ENCODE data around the gene ADGRB3. TPM values are rescaled to one million over a fixed set of nuclear protein-coding genes. Genes with fewer than 3 reads are reported as not detected.
"Not testable (repeated sequence)": the region's sequence is repeated elsewhere in the genome, so short reads cannot be mapped to it uniquely, and the experiment has no call there.

The ADGRB3 gene
- total and polyA plus RNA-seq, 4 donors: 0.21 to 2.3 (median 0.48) TPM

DNA sequence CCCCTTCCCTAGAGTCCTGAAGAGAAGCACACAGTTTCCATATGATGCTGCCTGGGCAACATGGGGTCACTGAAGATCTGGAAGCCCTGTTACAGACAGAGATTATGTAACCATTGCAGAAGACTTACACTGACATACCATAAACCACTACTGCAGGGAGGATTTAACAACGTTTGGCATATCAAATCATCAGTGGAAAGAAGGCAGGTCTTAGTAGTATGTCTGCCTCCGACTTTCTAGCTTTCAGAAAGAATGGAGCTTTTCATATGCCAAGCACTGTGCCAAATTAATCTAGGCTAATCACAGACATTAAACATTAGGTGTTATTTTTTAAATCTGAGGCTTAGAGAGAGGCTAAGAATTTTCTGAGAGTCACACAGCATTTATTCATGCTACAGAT lies 144.3 kb downstream of the ADGRB3 start:
- TF ChIP-seq CTCF (IDR thresholded peaks at IDR 0.05; ENCODE audit: low read depth, low read length, missing input control) (no peak), RAD21 (IDR thresholded peaks at IDR 0.05) (no peak), MAX (IDR thresholded peaks at IDR 0.05) (no peak), JUND (IDR thresholded peaks at IDR 0.05) (no peak), ZBTB33 (IDR thresholded peaks at IDR 0.05) (no peak), FOXA1 (IDR thresholded peaks at IDR 0.05) (no peak), HNF4A (conservative IDR thresholded peaks at IDR 0.05) (no peak)
- TF ChIP-seq, protein P1, sequence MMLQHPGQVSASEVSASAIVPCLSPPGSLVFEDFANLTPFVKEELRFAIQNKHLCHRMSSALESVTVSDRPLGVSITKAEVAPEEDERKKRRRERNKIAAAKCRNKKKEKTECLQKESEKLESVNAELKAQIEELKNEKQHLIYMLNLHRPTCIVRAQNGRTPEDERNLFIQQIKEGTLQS (IDR thresholded peaks at IDR 0.05): no peak
- no peaks in the 10 kb centered on the region for H3K4me1 ChIP-seq (ENCODE audit: control insufficient read depth in 4 of 4, insufficient read depth in 4 of 4, low read length in 3 of 4)
- 33% methylated on average over 2 of the region's 2 CpGs for WGBS

GRCh38 chr6:68790128-68790527 lies 155.0 kb downstream of the ADGRB3 start:
- 42% methylated on average over 6 of the region's 6 CpGs for WGBS
- H3K9ac ChIP-seq (ENCODE audit: low read depth in 1 of 2, low read length in 2 of 2); H3K9me3 ChIP-seq (ENCODE audit: control insufficient read depth in 4 of 4, low read length in 3 of 4); H3K4me1 ChIP-seq (ENCODE audit: control insufficient read depth in 4 of 4, insufficient read depth in 4 of 4, low read length in 3 of 4); DNase-seq (ENCODE audit: low spot score); H3K27me3 ChIP-seq (ENCODE audit: control insufficient read depth in 4 of 4, insufficient read depth in 4 of 4, low read length in 3 of 4); H3K27ac ChIP-seq (ENCODE audit: low read depth in 1 of 2, low read length in 2 of 2); H3K36me3 ChIP-seq (ENCODE audit: control insufficient read depth in 4 of 4, insufficient read depth in 3 of 4, low read depth in 1 of 4, low read length in 3 of 4); H3K4me3 ChIP-seq (ENCODE audit: low read depth in 1 of 3, low read length in 3 of 3): not testable (repeated sequence)

More for the DNA sequence above, 144.3 kb downstream of the ADGRB3 start:
- Histone ChIP-seq H3K4me3 (ENCODE audit: low read depth in 1 of 3, low read length in 3 of 3) (no peak overlapping the region), H3K9ac (ENCODE audit: low read depth in 1 of 2, low read length in 2 of 2) (no peak overlapping the region), H3K27ac (ENCODE audit: low read depth in 1 of 2, low read length in 2 of 2) (no peak overlapping the region), H3K36me3 (ENCODE audit: control insufficient read depth in 4 of 4, insufficient read depth in 3 of 4, low read depth in 1 of 4, low read length in 3 of 4) (no peaks in the 10 kb centered on the region), H3K27me3 (ENCODE audit: control insufficient read depth in 4 of 4, insufficient read depth in 4 of 4, low read length in 3 of 4) (no peaks in the 10 kb centered on the region), H3K9me3 (ENCODE audit: control insufficient read depth in 4 of 4, low read length in 3 of 4) (no peaks in the 10 kb centered on the region)
- no peak for DNase-seq (ENCODE audit: low spot score)

DNA sequence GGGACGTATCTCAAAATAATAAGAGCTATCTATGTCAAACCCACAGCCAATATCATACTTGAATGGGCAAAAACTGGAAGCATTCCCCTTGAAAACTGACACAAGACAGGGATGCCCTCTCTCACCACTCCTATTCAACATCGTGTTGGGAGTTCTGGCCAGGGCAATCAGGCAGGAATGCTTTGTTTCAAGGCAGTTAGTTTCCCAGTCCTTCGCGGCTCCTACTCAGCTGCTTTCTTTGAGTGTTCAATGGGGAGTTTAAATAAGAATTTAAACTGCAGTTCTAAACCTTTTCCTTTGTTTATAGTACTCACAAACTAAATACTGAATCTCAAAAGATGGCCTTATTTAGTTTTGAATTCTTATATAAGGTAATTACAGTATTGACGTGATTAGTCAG lies 179.9 kb downstream of the ADGRB3 start:
- H3K27me3 ChIP-seq (ENCODE audit: control insufficient read depth in 4 of 4, insufficient read depth in 4 of 4, low read length in 3 of 4); H3K4me1 ChIP-seq (ENCODE audit: control insufficient read depth in 4 of 4, insufficient read depth in 4 of 4, low read length in 3 of 4); H3K9me3 ChIP-seq (ENCODE audit: control insufficient read depth in 4 of 4, low read length in 3 of 4); H3K4me3 ChIP-seq (ENCODE audit: low read depth in 1 of 3, low read length in 3 of 3); H3K9ac ChIP-seq (ENCODE audit: low read depth in 1 of 2, low read length in 2 of 2); DNase-seq (ENCODE audit: low spot score); H3K27ac ChIP-seq (ENCODE audit: low read depth in 1 of 2, low read length in 2 of 2); H3K36me3 ChIP-seq (ENCODE audit: control insufficient read depth in 4 of 4, insufficient read depth in 3 of 4, low read depth in 1 of 4, low read length in 3 of 4): not testable (repeated sequence)
- 60% methylated on average over 5 of the region's 5 CpGs for WGBS

DNA sequence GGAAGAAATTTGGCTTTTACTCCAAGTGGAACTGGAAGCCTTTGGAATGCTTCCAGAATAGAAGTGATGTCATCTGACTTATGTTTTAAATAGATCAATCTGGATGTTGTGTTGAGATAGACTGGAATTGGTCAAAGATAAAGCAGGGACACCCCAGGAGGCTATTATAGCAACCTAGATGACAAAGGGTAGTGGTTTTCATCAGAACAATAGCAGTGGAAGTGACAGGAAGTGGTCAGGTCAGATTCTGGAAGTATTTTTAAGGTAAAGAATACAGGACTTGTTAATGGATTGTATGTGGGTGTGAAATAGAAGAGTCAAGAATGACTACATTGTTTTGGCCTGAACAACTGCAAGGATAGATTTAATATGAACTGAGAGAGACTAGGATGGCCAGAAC lies 191.4 kb downstream of the ADGRB3 start:
- Histone ChIP-seq H3K36me3 (ENCODE audit: control insufficient read depth in 4 of 4, insufficient read depth in 3 of 4, low read depth in 1 of 4, low read length in 3 of 4) (no peaks in the 10 kb centered on the region), H3K27ac (ENCODE audit: low read depth in 1 of 2, low read length in 2 of 2) (no peak overlapping the region), H3K9ac (ENCODE audit: low read depth in 1 of 2, low read length in 2 of 2) (no peak overlapping the region)
- TF ChIP-seq, protein P2, sequence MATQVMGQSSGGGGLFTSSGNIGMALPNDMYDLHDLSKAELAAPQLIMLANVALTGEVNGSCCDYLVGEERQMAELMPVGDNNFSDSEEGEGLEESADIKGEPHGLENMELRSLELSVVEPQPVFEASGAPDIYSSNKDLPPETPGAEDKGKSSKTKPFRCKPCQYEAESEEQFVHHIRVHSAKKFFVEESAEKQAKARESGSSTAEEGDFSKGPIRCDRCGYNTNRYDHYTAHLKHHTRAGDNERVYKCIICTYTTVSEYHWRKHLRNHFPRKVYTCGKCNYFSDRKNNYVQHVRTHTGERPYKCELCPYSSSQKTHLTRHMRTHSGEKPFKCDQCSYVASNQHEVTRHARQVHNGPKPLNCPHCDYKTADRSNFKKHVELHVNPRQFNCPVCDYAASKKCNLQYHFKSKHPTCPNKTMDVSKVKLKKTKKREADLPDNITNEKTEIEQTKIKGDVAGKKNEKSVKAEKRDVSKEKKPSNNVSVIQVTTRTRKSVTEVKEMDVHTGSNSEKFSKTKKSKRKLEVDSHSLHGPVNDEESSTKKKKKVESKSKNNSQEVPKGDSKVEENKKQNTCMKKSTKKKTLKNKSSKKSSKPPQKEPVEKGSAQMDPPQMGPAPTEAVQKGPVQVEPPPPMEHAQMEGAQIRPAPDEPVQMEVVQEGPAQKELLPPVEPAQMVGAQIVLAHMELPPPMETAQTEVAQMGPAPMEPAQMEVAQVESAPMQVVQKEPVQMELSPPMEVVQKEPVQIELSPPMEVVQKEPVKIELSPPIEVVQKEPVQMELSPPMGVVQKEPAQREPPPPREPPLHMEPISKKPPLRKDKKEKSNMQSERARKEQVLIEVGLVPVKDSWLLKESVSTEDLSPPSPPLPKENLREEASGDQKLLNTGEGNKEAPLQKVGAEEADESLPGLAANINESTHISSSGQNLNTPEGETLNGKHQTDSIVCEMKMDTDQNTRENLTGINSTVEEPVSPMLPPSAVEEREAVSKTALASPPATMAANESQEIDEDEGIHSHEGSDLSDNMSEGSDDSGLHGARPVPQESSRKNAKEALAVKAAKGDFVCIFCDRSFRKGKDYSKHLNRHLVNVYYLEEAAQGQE (IDR thresholded peaks at IDR 0.05): no peak
- TF ChIP-seq SP1 (IDR thresholded peaks at IDR 0.05) (no peak), NR2F2 (IDR thresholded peaks at IDR 0.05) (no peak), YY1 (IDR thresholded peaks at IDR 0.05) (no peak), EGR1 (IDR thresholded peaks at IDR 0.05; ENCODE audit: low read depth in 2 of 2) (no peak), ZBTB33 (IDR thresholded peaks at IDR 0.05) (no peak), MAX (IDR thresholded peaks at IDR 0.05) (no peak)
- TF ChIP-seq, protein P1 (IDR thresholded peaks at IDR 0.05): no peak

More for the DNA sequence above, 191.4 kb downstream of the ADGRB3 start:
- Histone ChIP-seq H3K4me1 (ENCODE audit: control insufficient read depth in 4 of 4, insufficient read depth in 4 of 4, low read length in 3 of 4) (no peaks in the 10 kb centered on the region), H3K9me3 (ENCODE audit: control insufficient read depth in 4 of 4, low read length in 3 of 4) (no peaks in the 10 kb centered on the region), H3K4me3 (ENCODE audit: low read depth in 1 of 3, low read length in 3 of 3) (no peak overlapping the region), H3K27me3 (ENCODE audit: control insufficient read depth in 4 of 4, insufficient read depth in 4 of 4, low read length in 3 of 4) (no peaks in the 10 kb centered on the region)
- DNase-seq (ENCODE audit: low spot score): no peak
